ENCODE results near the gene SUFU.

- TF ChIP-seq RXRA (IDR thresholded peaks at IDR 0.05) (no peak), RAD21 (IDR thresholded peaks at IDR 0.05) (no peak), NR2F2 (IDR thresholded peaks at IDR 0.05) (no peak)
- TF ChIP-seq, protein P1, sequence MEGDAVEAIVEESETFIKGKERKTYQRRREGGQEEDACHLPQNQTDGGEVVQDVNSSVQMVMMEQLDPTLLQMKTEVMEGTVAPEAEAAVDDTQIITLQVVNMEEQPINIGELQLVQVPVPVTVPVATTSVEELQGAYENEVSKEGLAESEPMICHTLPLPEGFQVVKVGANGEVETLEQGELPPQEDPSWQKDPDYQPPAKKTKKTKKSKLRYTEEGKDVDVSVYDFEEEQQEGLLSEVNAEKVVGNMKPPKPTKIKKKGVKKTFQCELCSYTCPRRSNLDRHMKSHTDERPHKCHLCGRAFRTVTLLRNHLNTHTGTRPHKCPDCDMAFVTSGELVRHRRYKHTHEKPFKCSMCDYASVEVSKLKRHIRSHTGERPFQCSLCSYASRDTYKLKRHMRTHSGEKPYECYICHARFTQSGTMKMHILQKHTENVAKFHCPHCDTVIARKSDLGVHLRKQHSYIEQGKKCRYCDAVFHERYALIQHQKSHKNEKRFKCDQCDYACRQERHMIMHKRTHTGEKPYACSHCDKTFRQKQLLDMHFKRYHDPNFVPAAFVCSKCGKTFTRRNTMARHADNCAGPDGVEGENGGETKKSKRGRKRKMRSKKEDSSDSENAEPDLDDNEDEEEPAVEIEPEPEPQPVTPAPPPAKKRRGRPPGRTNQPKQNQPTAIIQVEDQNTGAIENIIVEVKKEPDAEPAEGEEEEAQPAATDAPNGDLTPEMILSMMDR (IDR thresholded peaks at IDR 0.05; ENCODE audit: low read depth, low read length, missing input control): no peak
Measured at GRCh38 chr10:102499356-102499755, 4.4 kb upstream of the SUFU start.
